Measurements from ENCODE around the gene IDNK.

DNA sequence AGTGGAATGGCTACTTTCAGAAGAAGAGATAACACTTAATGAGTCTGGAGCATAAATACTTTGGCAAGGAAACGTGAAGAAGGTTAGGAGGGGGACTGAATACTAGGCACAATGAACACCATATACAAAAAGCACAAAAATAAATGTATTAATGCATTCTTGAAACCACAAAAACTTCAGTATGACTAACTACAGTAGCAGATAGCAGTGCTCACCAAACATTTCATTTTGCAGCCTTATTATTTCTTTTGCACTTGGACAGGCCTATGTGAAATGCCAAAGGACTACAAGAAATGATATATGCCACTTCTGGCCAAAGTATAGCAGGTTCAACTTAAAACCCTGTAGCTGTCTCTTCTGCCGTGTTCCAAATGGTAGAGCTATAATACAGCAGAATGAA lies 58.5 kb downstream of the IDNK start:
- no peak for TF ChIP-seq SP1 (IDR thresholded peaks at IDR 0.05)
- TF ChIP-seq ZBTB33 (IDR thresholded peaks at IDR 0.05), result no peak
- no peak for TF ChIP-seq CTCF (IDR thresholded peaks at IDR 0.05; ENCODE audit: low read depth, low read length, missing input control)
- TF ChIP-seq REST (IDR thresholded peaks at IDR 0.05), result no peak
- no peak for TF ChIP-seq ATF3 (IDR thresholded peaks at IDR 0.05)
- no peak for TF ChIP-seq FOXA1 (IDR thresholded peaks at IDR 0.05)
- no peak for TF ChIP-seq GABPA (IDR thresholded peaks at IDR 0.05 in 1 of 2, conservative IDR thresholded peaks at IDR 0.05 in 1 of 2)
- TF ChIP-seq YY1 (IDR thresholded peaks at IDR 0.05), result no peak
